Smooth muscle cell (in vitro differentiated cells): Measurements from ENCODE around the gene FLNC. TPM values are rescaled to one million over a fixed set of nuclear protein-coding genes. Genes with fewer than 3 reads are reported as not detected.

Experiments
- DNase-seq: peaks from one replicate; lab custom pipeline; 2025; ENCODE audit not compliant: unreplicated experiment; lab: John Stamatoyannopoulos, UW
- H2AFZ ChIP-seq: fragments of 200-600 bp; sonication (generic); 2 replicates; pipeline ENCODE4 v1.6.0; 2016; ENCODE audit warnings: antibody characterized with exemption, low read depth, mild to moderate bottlenecking
- H3F3A ChIP-seq: fragments of 200-600 bp; sonication (generic); 2 replicates; pipeline ENCODE4 v1.6.0; 2017; ENCODE audit warnings: antibody characterized with exemption, low read depth
- H3K27ac ChIP-seq: fragments of 200-600 bp; sonication (generic); 2 replicates; pipeline ENCODE4 v1.5.1; 2016; ENCODE audit warnings: low read depth, mild to moderate bottlenecking
- H3K27me3 ChIP-seq: fragments of 200-600 bp; sonication (generic); 2 replicates; pipeline ENCODE4 v1.6.1; 2016; ENCODE audit warnings: low read depth, mild to moderate bottlenecking
- H3K36me3 ChIP-seq: fragments of 200-600 bp; sonication (generic); 2 replicates; pipeline ENCODE4 v1.5.1; 2016; ENCODE audit warnings: low read depth
- H3K4me1 ChIP-seq: fragments of 200-600 bp; sonication (generic); 2 replicates; pipeline ENCODE4 v1.5.1; 2016; ENCODE audit warnings: low read depth
- H3K4me2 ChIP-seq: fragments of 200-600 bp; sonication (generic); 2 replicates; pipeline ENCODE4 v1.6.0; 2016; ENCODE audit warnings: mild to moderate bottlenecking
- H3K4me3 ChIP-seq: fragments of 200-600 bp; sonication (generic); 2 replicates; pipeline ENCODE4 v1.5.1; 2016; ENCODE audit warnings: mild to moderate bottlenecking
- H3K79me2 ChIP-seq: fragments of 200-600 bp; sonication (generic); 2 replicates; pipeline ENCODE4 v1.6.0; 2016; ENCODE audit warnings: low read depth, mild to moderate bottlenecking
- H3K9ac ChIP-seq: fragments of 200-600 bp; sonication (generic); 2 replicates; pipeline ENCODE4 v1.6.0; 2016; ENCODE audit warnings: low read depth
- H3K9me3 ChIP-seq: fragments of 200-600 bp; sonication (generic); replicated peaks from 2 replicates; pipeline ENCODE4 v1.5.1; 2016; ENCODE audit warnings: low read depth
- H4K20me1 ChIP-seq: fragments of 200-600 bp; sonication (generic); 2 replicates; pipeline ENCODE4 v1.6.0; 2016; ENCODE audit warnings: low read depth
- CTCF ChIP-seq: fragments of 200-600 bp; sonication (generic); IDR thresholded peaks from 2 replicates; pipeline ENCODE4 v1.5.1; 2017; ENCODE audit warnings: borderline replicate concordance, mild to moderate bottlenecking, antibody characterized with exemption; ENCODE audit not compliant: insufficient read depth, poor library complexity, severe bottlenecking
- WGBS: methylation state at CpG from one replicate; pipeline ENCODE4 v1.1.7; 2016; ENCODE audit warnings: low lambda C conversion rate; 5-methylcytosine and 5-hydroxymethylcytosine counted together
- polyA plus RNA-seq: library from polyadenylated mRNA; unstranded; fragments of >200 nt; fragmentation: Nextera tagmentation; extraction: Ambion mirVana; gene quantifications from 2 replicates; pipeline ENCODE4 v1.2.1, GENCODE V29; 2016
- total RNA-seq: library from RNA; depleted of rRNA; stranded (reverse); fragments of >200 nt; gene quantifications from 2 replicates; pipeline ENCODE4 v1.2.3, GENCODE V29; 2014

FLNC gene
- total and polyA plus RNA-seq, 2 experiments from 2014 or later = 31.7 to 34.2 TPM

- no peaks in the 10 kb centered on the region for H3F3A ChIP-seq
- H4K20me1 ChIP-seq = no peaks in the 10 kb centered on the region
- peak overlapping the region; percentile 81 for H3K4me2 ChIP-seq
- H3K4me1 ChIP-seq = no peaks in the 10 kb centered on the region
- H3K27me3 ChIP-seq = no peaks in the 10 kb centered on the region
- no peaks in the 10 kb centered on the region for H3K79me2 ChIP-seq
- peak overlapping the region; percentile 62 for H2AFZ ChIP-seq
- H3K9ac ChIP-seq = no peak overlapping the region
- no peak overlapping the region for H3K27ac ChIP-seq
- H3K9me3 ChIP-seq = no peaks in the 10 kb centered on the region
- TF ChIP-seq CTCF = no peak
- no peak for DNase-seq
- 57% methylated on average over 16 of the region's 41 CpGs for WGBS
- H3K4me3 ChIP-seq = peak overlapping the region; percentile 39
- H3K36me3 ChIP-seq = no peaks in the 10 kb centered on the region
Observed at GRCh38 chr7:128891110-128891941, 61.1 kb downstream of the FLNC start.

- H4K20me1 ChIP-seq = no peaks in the 10 kb centered on the region
- no peak overlapping the region for H3K4me2 ChIP-seq
- no peak overlapping the region for H3K27ac ChIP-seq
- no peak for DNase-seq
- no peaks in the 10 kb centered on the region for H3K27me3 ChIP-seq
- H2AFZ ChIP-seq = no peak overlapping the region
- H3K9me3 ChIP-seq = no peaks in the 10 kb centered on the region
- TF ChIP-seq CTCF = no peak
- no peaks in the 10 kb centered on the region for H3F3A ChIP-seq
- H3K36me3 ChIP-seq = no peaks in the 10 kb centered on the region
- no peaks in the 10 kb centered on the region for H3K79me2 ChIP-seq
- no peak overlapping the region for H3K4me3 ChIP-seq
- no peaks in the 10 kb centered on the region for H3K4me1 ChIP-seq
- WGBS = 91% methylated on average over 11 of the region's 11 CpGs
- H3K9ac ChIP-seq = no peak overlapping the region
Observed at GRCh38 chr7:128891942-128892269, 61.7 kb downstream of the FLNC start.

GRCh38 chr7:128892521-128893250, 62.5 kb downstream of the FLNC start:
- Histone ChIP-seq H3K4me3 (no peak overlapping the region), H2AFZ (no peak overlapping the region), H3K36me3 (no peaks in the 10 kb centered on the region), H3K9me3 (no peaks in the 10 kb centered on the region), H3K4me2 (no peak overlapping the region), H3K79me2 (no peaks in the 10 kb centered on the region), H4K20me1 (no peaks in the 10 kb centered on the region), H3K4me1 (no peaks in the 10 kb centered on the region), H3K9ac (no peak overlapping the region), H3K27ac (no peak overlapping the region), H3K27me3 (no peaks in the 10 kb centered on the region), H3F3A (no peaks in the 10 kb centered on the region)
- TF ChIP-seq CTCF = no peak
- WGBS = 97% methylated on average over 13 of the region's 13 CpGs
- DNase-seq = no peak
